Transverse colon (tissue), 4 donors: ENCODE measurements around the gene CNTN4. TPM values are rescaled to one million over a fixed set of nuclear protein-coding genes. Genes with fewer than 3 reads are reported as not detected.

Source experiments
- DNase-seq: peaks from one replicate; pipeline ENCODE4 v3.0.0-alpha.2; 2019
- H3K27ac ChIP-seq, 4 donors: fragments of 200-600 bp; sonication (generic); 2 replicates each; pipeline ENCODE4 v1.5.1; 2016 to 2018; ENCODE audit warnings: inconsistent platforms in 4 of 4
- H3K27me3 ChIP-seq: fragments of 200-600 bp; sonication (generic); 2 replicates; pipeline ENCODE4 v1.5.1; 2017; ENCODE audit warnings: inconsistent platforms
- H3K36me3 ChIP-seq, 4 donors: fragments of 200-600 bp; sonication (generic); 2 replicates each; pipeline ENCODE4 v1.5.1; 2017 to 2019; ENCODE audit warnings: inconsistent platforms in 4 of 4
- H3K4me1 ChIP-seq, 4 donors: fragments of 200-600 bp; sonication (generic); 2 replicates each; pipeline ENCODE4 v1.5.1; 2017 to 2020; ENCODE audit warnings: inconsistent platforms in 4 of 4
- H3K4me3 ChIP-seq, 4 donors: fragments of 200-600 bp; sonication (generic); 1 replicate in 1 of 4; 2 replicates in 3 of 4; pipeline versions ENCODE4 v1.5.1 to v1.6.1; 2017 to 2019; ENCODE audit warnings: inconsistent platforms in 4 of 4
- H3K9me3 ChIP-seq, 2 donors: fragments of 200-600 bp; sonication (generic); 2 replicates each; pipeline ENCODE4 v1.5.1; 2017 to 2019; ENCODE audit warnings: inconsistent platforms in 2 of 2
- EP300 ChIP-seq: sonication (generic); formaldehyde crosslinking; IDR thresholded peaks from one replicate; pipeline ENCODE4 v1.6.1; 2017; ENCODE audit warnings: antibody characterized with exemption, low read depth
- POLR2A ChIP-seq: fragments of 450-650 bp; IDR thresholded peaks from one replicate; pipeline ENCODE4 v1.6.1; 2016; ENCODE audit warnings: antibody characterized with exemption, mild to moderate bottlenecking, moderate library complexity
- POLR2AphosphoS5 ChIP-seq, 3 donors: sonication (generic); formaldehyde crosslinking; IDR thresholded peaks; one replicate each; pipeline ENCODE4 v1.6.1; 2016; ENCODE audit warnings: antibody characterized with exemption in 3 of 3
- whole genome bisulfite sequencing, 2 donors: methylation state at CpG; one replicate each; pipeline ENCODE4 v1.1.5; 2018; ENCODE audit warnings: low coverage in 1 of 2; 5-methylcytosine and 5-hydroxymethylcytosine counted together
- in situ Hi-C, 4 donors: fragments of 200-750 bp; cut with MboI; loops; one replicate each; pipeline versions ENCODE4 v1.15.0 to v1.15.1; 2017; ENCODE audit warnings: low sequenced_read_pairs in 3 of 4, low pct_ligation_motif_present in 1 of 4, low pct_unique_long_range_greater_than_20kb in 1 of 4
- intact Hi-C: fragments of 100-400 bp; cut with DNase I; formaldehyde crosslinking; loops from one replicate; pipeline ENCODE4 v1.15.1; 2023; ENCODE audit warnings: low total_unique reads
- total RNA-seq, 4 donors: library from RNA; depleted of rRNA; stranded (reverse); fragments of >200 nt; gene quantifications; one replicate each; pipeline ENCODE4 v1.1.0, GENCODE V29; 2016
- TF ChIP-seq, protein P1 (sequence below), 5 experiments: fragments of 200-600 bp in 3 of 5; fragments of 450-650 bp in 2 of 5; sonication (generic) in 3 of 5; IDR thresholded peaks; 1 replicate in 2 of 5; 2 replicates in 3 of 5; pipeline ENCODE4 v1.5.1; 2016 to 2017; ENCODE audit warnings: antibody characterized with exemption in 5 of 5, inconsistent platforms in 3 of 5, mild to moderate bottlenecking in 2 of 5, moderate library complexity in 1 of 5

Gene CNTN4
- total RNA-seq, 4 donors from 2014 or later: 17.6 to 49.0 (median 17.8) TPM

DNA sequence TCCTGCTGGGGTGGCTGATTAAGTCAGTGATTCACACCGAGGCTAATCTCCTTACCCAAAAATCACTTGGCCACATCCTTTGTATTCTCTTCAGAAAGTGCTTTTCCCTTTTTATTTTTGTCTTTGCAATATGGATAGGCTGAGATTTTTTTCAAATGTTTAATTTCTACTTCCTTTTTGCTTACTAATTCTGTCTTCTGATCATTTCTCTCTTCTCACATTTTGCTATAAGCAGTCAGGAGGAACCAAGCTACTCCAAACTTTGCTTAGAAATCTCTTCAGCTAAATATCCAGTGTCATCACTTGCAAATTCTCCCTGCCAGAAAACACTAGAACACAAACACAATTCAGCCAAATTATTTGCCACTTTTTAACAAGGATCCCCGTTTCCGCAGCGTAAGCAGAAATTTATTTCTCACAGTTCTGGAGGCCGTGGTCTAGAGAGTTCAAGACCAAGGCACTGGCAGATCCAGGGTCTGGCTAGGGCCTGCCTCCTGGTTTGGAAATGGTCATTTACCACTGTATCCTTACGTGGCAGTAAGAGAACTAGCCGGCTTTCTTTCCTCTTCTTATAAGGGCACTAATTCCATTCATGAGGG lies 906.6 kb downstream of the CNTN4 start:
- no peak for DNase-seq
- in situ Hi-C loops (loop anchor here in 1 of 4 donors (25.0 kb wide), 1 partner anchor 1918 kb away; the partner anchor contains the start of gene CNTN6), intact Hi-C loops (no loop called here)
- no peak overlapping the region for H3K27ac ChIP-seq
- no peaks in the 10 kb centered on the region for H3K27me3 ChIP-seq
- no peaks in the 10 kb centered on the region for H3K36me3 ChIP-seq
- TF ChIP-seq POLR2AphosphoS5 (IDR thresholded peaks at IDR 0.05) (no peak), POLR2A (no peak), EP300 (no peak)
- TF ChIP-seq, protein P1, sequence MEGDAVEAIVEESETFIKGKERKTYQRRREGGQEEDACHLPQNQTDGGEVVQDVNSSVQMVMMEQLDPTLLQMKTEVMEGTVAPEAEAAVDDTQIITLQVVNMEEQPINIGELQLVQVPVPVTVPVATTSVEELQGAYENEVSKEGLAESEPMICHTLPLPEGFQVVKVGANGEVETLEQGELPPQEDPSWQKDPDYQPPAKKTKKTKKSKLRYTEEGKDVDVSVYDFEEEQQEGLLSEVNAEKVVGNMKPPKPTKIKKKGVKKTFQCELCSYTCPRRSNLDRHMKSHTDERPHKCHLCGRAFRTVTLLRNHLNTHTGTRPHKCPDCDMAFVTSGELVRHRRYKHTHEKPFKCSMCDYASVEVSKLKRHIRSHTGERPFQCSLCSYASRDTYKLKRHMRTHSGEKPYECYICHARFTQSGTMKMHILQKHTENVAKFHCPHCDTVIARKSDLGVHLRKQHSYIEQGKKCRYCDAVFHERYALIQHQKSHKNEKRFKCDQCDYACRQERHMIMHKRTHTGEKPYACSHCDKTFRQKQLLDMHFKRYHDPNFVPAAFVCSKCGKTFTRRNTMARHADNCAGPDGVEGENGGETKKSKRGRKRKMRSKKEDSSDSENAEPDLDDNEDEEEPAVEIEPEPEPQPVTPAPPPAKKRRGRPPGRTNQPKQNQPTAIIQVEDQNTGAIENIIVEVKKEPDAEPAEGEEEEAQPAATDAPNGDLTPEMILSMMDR (IDR thresholded peaks at IDR 0.05): no peak
- no peaks in the 10 kb centered on the region for H3K4me1 ChIP-seq
- 71 to 80% methylated on average over 5 to 7 of the region's 7 CpGs for WGBS, 2 donors
- H3K9me3 ChIP-seq: no peaks in the 10 kb centered on the region
- no peak overlapping the region for H3K4me3 ChIP-seq

DNA sequence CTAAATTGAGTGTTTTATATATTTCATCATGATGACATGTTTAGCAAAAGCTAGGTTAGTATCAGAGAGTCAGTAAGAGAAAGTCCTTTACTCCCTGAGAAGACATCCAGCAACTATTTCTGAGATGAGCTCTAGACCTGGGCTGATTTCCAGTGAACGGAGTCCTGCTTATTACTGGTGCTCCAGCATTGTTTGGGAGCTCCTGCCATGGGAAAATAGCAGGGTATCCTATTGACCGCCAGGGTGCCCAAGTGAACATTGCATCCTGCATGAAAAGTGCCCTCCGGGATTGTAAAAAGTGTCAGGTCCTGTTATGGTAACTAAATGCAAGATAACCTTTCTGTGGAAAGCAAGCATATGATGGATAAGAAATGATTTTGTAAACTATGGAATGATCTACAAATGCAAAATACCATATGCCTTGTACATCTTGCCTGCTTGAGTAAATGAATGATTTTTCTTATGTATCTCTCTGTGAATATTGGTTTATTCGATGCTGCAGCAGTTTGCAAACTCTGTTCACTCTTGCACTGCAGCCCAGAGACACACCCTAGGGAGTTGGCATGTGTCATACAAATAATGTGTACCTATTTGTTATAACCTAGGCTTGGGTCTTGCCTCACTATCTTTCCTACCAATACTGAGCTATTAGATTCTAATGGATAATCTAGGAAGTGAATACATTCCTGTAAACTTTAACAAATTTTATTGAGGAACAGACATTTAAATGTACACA lies 914.8 kb downstream of the CNTN4 start:
- Histone ChIP-seq H3K36me3 (no peaks in the 10 kb centered on the region), H3K4me3 (no peak overlapping the region), H3K4me1 (peaks cover 0 to 17% (median 0%) of the 10 kb centered on the region in 4 donors), H3K27ac (no peak overlapping the region), H3K27me3 (no peaks in the 10 kb centered on the region), H3K9me3 (no peaks in the 10 kb centered on the region)
- WGBS, 2 donors: 68 to 79% methylated on average over 4 of the region's 4 CpGs
- no peak for DNase-seq
- in situ Hi-C loops: loop anchor here in 1 of 4 donors (25.0 kb wide), 1 partner anchor 1926 kb away; the partner anchor contains the start of gene CNTN6
- intact Hi-C loops: no loop called here
- TF ChIP-seq POLR2A: no peak
- TF ChIP-seq EP300: no peak
- TF ChIP-seq, protein P1 (IDR thresholded peaks at IDR 0.05): no peak
- TF ChIP-seq POLR2AphosphoS5 (IDR thresholded peaks at IDR 0.05): no peak

DNA sequence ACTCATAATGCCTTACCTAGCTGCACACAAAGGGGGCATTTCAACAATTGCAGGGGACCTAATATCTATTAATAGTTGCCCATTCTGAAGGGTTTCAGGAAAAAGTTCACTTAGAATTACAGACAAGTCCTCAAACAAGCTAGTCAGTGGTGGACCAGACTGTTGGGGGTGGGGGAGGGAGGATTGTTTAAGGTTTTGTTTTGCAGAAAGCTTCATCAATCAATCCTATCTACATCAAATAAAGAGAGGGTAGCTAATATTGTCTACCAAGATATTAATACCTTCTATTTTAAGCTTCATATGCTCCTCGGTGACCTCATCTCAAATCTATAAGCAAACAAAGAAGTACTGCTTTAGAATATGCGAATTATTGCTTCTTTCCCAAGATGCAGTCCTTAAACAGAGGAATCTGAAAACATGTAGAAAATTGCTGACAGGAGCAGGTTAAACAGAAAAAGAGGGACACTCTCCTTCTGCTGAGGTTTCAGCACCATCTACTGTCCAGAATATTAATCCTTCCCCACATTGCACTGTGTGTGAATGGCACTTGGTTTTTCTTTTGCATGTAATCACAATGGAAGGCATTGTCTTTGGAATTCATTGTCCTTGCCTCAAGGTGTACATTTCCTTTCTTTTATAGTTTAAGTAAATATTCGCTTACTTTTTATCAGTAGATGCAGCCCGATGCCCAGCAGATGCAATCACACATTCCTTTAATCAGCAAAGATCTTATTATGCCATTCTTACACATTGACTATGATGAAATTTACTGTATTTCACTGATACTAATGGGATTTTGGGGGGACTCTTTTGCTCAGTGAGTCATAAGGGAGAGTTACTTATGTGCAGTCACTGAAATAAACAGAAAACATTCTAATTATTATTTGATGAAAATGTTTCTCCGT lies 916.8 kb downstream of the CNTN4 start:
- Histone ChIP-seq H3K27ac (no peak overlapping the region), H3K27me3 (no peaks in the 10 kb centered on the region), H3K9me3 (no peaks in the 10 kb centered on the region), H3K4me3 (no peak overlapping the region), H3K36me3 (no peaks in the 10 kb centered on the region), H3K4me1 (peaks cover 0 to 17% (median 0%) of the 10 kb centered on the region in 4 donors)
- in situ Hi-C loops (loop anchor here in 1 of 4 donors (25.0 kb wide), 1 partner anchor 1928 kb away; the partner anchor contains the start of gene CNTN6), intact Hi-C loops (no loop called here)
- no peak for DNase-seq
- 20 to 22% methylated on average over 5 of the region's 5 CpGs for WGBS, 2 donors
- no peak for TF ChIP-seq POLR2AphosphoS5 (IDR thresholded peaks at IDR 0.05)
- TF ChIP-seq, protein P1 (IDR thresholded peaks at IDR 0.05): peak; percentile 31 to 47 (median 43)

DNA sequence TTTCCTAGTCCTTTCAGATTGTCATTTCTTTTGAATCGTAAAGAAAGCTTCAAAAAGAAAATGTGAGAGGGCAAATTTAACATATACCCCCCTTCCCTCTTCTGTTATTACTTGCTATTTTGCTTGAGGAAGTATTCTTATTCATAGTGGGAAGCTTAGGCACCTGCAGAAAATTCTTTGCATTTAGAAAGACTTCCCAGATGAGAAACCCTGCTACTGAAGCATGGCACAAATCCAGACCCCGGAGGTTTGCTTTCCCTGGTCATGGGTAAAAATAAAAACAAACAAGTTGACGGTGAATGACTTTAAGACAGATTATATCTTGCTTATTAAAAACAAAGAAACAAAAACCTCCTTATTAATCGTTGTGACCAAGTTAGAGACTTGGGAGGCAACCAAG lies 917.6 kb downstream of the CNTN4 start:
- TF ChIP-seq POLR2A: no peak
- TF ChIP-seq, protein P1 (IDR thresholded peaks at IDR 0.05): no peak
- DNase-seq: no peak
- intact Hi-C loops (no loop called here), in situ Hi-C loops (loop anchor here in 1 of 4 donors (25.0 kb wide), 1 partner anchor 1929 kb away; the partner anchor contains the start of gene CNTN6)
- no peaks in the 10 kb centered on the region for H3K27me3 ChIP-seq
- no peak overlapping the region for H3K27ac ChIP-seq
- H3K4me3 ChIP-seq: no peak overlapping the region
- H3K4me1 ChIP-seq: peaks cover 0 to 17% (median 0%) of the 10 kb centered on the region in 4 donors
- no peaks in the 10 kb centered on the region for H3K36me3 ChIP-seq
- WGBS, 2 donors: 49 to 57% methylated on average over 3 to 4 of the region's 4 CpGs
- no peaks in the 10 kb centered on the region for H3K9me3 ChIP-seq
